Body of pancreas (tissue), 4 donors: ENCODE measurements around the gene SLC22A23.

Experiments used
- POLR2A ChIP-seq, 3 donors: fragments of 450-650 bp; IDR thresholded peaks; one replicate each; pipeline ENCODE4 v1.6.1; 2016; ENCODE audit warnings: antibody characterized with exemption in 3 of 3, mild to moderate bottlenecking in 2 of 3
- TF ChIP-seq, protein P1 (sequence below), 7 experiments: fragments of 450-650 bp in 4 of 7; fragments of 200-600 bp in 3 of 7; sonication (generic) in 3 of 7; IDR thresholded peaks; one replicate each; pipeline ENCODE4 v1.5.1; 2016 to 2019; ENCODE audit warnings: antibody characterized with exemption in 7 of 7

- TF ChIP-seq, protein P1, sequence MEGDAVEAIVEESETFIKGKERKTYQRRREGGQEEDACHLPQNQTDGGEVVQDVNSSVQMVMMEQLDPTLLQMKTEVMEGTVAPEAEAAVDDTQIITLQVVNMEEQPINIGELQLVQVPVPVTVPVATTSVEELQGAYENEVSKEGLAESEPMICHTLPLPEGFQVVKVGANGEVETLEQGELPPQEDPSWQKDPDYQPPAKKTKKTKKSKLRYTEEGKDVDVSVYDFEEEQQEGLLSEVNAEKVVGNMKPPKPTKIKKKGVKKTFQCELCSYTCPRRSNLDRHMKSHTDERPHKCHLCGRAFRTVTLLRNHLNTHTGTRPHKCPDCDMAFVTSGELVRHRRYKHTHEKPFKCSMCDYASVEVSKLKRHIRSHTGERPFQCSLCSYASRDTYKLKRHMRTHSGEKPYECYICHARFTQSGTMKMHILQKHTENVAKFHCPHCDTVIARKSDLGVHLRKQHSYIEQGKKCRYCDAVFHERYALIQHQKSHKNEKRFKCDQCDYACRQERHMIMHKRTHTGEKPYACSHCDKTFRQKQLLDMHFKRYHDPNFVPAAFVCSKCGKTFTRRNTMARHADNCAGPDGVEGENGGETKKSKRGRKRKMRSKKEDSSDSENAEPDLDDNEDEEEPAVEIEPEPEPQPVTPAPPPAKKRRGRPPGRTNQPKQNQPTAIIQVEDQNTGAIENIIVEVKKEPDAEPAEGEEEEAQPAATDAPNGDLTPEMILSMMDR (IDR thresholded peaks at IDR 0.05), result no peak
- no peak for TF ChIP-seq POLR2A (IDR thresholded peaks at IDR 0.05)
Observed at GRCh38 chr6:3245216-3245615, 211.6 kb downstream of the SLC22A23 start.
